Retinal pigment epithelial cell (primary cell): ENCODE measurements around the gene CFAP46.
"Not testable (repeated sequence)": the region's sequence is repeated elsewhere in the genome, so short reads cannot be mapped to it uniquely, and the experiment has no call there.

Experiments
- DNase-seq: peaks from one replicate; pipeline ENCODE4 v3.0.0-alpha.2; 2010; ENCODE audit warnings: low read depth
- H3K4me3 ChIP-seq: 2 replicates; pipeline ENCODE4 v1.5.1; 2011; ENCODE audit warnings: mild to moderate bottlenecking, low read length, control low read depth, moderate library complexity
- TF ChIP-seq, protein P1 (sequence below): conservative IDR thresholded peaks from 2 replicates; pipeline ENCODE4 v1.5.1; 2011; ENCODE audit warnings: low read depth, low read length, control low read depth, inconsistent platforms

Gene CFAP46

DNA sequence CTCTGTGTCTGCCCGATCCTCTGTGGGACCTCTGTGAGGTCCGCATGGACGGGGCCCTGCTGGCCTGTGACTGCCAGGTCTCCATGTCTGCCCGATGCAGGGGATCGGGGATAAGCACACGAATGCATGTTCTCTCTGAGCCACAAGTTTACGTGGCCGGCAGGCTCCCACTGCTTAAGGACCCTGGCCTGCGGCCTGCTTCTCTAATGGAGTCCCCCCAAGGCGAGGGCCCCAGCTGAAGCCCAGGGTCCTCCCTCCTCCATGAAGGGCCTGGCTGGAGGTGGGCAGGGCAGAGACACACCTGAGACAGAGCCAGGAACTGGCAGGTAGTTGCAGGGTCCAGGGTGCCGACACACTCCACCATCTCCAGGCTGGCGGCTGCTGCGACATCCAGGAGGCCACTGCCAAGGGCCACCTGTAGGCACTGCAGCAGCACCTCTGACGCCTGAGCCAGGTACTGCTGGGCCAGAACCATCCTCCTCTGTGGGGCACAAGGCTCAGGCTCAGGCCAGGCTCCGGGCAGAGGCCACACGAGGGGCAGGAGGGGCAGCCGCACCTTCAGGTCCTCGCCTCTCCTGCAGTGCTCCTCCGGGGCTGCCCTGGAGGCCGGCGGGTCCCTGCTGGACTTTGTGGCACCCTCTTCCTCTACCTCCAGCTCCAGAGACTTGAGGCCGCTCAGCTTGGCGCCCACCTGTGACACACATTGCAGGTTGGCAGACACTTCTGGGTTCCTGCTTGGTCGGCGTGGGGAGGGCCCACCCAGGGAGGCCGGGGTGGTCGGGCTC is 95.5 kb downstream of the CFAP46 start:
- H3K4me3 ChIP-seq: no peak overlapping the region
- DNase-seq: no peak
- TF ChIP-seq, protein P1, sequence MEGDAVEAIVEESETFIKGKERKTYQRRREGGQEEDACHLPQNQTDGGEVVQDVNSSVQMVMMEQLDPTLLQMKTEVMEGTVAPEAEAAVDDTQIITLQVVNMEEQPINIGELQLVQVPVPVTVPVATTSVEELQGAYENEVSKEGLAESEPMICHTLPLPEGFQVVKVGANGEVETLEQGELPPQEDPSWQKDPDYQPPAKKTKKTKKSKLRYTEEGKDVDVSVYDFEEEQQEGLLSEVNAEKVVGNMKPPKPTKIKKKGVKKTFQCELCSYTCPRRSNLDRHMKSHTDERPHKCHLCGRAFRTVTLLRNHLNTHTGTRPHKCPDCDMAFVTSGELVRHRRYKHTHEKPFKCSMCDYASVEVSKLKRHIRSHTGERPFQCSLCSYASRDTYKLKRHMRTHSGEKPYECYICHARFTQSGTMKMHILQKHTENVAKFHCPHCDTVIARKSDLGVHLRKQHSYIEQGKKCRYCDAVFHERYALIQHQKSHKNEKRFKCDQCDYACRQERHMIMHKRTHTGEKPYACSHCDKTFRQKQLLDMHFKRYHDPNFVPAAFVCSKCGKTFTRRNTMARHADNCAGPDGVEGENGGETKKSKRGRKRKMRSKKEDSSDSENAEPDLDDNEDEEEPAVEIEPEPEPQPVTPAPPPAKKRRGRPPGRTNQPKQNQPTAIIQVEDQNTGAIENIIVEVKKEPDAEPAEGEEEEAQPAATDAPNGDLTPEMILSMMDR: no peak

DNA sequence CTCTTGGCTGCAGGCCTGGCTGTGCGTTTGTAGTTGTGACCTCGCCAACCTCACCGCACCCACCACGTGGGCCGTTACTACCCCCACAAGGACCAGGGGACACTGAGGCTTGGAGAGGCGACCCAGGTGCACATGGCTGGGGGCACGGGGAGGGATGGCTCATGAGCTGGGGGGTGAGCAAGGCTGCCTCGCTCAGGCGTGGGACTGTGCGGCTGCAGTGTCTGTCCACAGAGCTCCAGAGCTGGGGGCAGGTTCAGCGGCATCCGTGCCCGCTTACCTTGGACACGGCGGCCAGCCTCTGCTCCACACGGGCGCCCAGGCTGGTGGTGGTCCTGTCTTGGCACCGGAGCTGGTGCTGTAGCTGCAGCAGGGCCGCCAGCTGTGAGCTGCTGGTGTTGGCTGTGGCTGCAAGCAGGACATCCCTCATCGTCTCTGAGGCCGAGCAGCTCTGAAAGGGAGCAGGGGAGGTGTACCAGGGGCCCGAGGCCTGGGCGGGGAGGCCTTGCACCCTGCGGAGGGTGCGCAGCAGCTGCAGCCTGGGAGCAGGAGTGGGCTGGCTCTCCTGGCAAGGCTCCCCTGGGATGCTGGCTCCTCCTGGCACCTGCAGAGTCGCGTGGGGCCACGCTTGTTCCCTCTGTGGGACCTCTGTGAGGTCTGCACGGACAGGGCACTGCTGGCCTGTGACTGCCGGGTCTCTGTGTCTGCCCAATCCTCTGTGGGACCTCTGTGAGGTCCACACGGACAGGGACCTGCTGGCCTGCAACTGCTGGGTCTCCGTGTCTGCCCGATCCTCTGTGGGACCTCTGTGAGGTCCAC is 96.4 kb downstream of the CFAP46 start:
- H3K4me3 ChIP-seq: no peak overlapping the region
- DNase-seq: no peak
- TF ChIP-seq, protein P1: no peak

DNA sequence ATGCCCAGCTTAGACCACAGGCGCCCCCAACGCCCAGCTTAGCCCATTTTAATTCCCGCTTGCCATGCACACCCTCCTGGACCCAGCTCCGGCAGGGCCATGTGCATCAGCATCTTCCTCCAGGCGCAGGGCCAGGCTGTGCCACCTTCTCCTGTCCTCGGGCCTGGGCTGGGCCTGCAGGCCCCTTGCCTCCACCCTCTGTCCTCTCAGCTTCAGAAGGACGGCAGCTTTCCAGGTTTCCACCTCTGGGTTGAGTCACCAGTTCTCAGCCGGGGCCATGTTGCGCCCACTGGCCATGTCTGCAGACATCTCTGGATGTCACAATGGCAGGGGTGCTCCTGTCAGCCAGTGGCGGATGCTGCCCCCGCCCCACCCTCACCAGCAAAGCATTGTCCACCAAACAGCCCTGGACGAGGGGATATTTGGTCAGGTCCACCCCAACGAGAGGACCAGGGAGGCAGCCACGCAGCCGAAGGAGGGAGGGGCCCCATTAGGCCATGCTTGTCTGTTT is 97.3 kb downstream of the CFAP46 start:
- H3K4me3 ChIP-seq: no peak overlapping the region
- TF ChIP-seq, protein P1: no peak
- no peak for DNase-seq

DNA sequence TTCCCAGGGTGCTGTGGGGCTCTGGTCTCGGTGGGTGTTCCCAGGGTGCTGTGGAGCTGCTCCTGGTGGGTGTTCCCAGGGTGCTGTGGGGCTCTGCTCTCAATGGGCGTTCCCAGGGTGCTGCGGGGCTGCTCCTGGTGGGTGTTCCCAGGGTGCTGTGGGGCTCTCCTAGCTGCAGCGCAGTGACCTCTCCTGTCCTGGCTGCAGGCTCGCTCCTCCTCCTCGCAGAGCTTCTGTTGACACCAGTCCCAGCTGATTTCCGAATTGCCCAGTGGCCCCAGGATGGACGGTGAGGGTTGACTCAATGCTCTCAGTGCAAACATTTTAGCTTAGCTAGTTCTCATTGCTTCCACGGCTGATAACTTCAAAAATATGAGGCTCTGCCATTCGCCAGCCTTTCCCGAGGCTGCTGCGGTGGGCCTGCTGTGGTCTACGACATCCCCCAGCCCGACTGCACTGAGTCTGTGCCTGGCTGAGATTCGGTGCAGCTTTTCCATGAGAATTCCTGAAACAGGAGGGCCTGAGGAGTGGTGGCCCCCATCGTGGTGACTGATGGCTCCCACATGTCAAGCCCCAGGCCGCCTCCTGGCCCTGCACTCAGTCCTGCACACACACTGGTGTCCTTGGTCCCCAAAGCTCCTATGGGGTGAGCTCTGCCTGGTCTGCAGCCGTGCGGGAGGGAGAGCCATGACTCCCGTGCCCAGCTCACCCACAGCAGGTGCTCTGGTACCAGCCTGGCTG is 98.1 kb downstream of the CFAP46 start:
- DNase-seq: no peak
- TF ChIP-seq, protein P1: no peak
- H3K4me3 ChIP-seq: no peak overlapping the region

DNA sequence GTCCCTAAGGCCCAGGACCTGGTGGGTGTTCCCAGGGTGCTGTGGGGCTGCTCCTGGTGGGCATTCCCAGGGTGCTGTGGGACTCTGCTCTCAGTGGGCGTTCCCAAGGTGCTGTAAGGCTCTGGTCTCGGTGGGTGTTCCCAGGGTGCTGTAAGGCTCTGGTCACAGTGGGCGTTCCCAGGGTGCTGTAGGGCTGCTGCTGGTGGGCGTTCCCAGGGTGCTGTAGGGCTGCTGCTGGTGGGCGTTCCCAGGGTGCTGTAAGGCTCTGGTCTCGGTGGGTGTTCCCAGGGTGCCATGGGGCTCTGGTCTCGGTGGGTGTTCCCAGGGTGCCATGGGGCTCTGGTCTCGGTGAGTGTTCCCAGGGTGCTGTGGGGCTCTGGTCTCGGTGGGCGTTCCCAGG is 99.1 kb downstream of the CFAP46 start:
- DNase-seq, H3K4me3 ChIP-seq: not testable (repeated sequence)

DNA sequence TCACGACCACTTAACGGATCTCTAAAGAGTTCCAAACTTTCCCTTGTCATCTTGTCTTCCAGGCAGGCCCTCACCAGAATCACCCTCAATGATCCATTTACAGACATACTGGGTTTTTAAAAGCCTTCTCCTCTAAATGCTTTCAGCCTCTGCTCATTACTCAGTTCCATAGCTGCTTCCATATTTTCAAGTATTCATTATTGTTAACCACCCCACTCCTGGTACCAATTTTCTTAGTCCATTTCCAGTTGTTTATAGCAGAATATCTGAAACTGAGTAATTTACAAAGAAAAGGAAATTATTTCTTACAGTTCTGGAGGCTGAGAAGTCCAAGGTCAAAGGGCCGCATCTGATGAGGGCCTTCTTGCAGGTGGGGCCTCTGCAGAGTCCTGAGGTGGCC is 100.0 kb downstream of the CFAP46 start:
- H3K4me3 ChIP-seq: no peak overlapping the region
- TF ChIP-seq, protein P1: no peak
- no peak for DNase-seq

DNA sequence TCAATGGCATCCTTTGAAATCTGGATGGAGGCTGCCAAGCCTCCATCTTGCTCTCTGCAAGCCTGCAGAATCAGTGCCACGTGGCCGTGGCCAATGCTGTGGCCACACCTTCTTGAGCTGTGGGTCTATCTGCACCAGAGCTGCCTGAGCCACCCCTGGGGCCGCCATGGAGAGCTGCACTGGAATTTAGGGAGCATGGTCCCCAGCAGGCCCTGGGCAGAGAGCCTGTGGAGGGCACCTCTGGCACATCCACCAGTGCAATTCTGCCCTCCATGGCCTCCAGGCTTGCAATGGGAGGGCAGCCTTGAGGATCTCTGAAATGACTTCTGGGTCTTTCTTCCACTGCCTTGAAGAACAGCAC is 100.8 kb downstream of the CFAP46 start:
- TF ChIP-seq, protein P1: no peak
- no peak for DNase-seq
- H3K4me3 ChIP-seq: no peak overlapping the region
